HG03521 (cell line): ENCODE measurements around the gene FMN2.
"Not testable (repeated sequence)": the region's sequence is repeated elsewhere in the genome, so short reads cannot be mapped to it uniquely, and the experiment has no call there.

Source experiments
- ATAC-seq: cut with Tn5 transposase; IDR thresholded peaks from one replicate; pipeline ENCODE4 v1.9.1; 2021; ENCODE audit warnings: mild to moderate bottlenecking, moderate library complexity; ENCODE audit not compliant: unreplicated experiment

FMN2 gene

DNA sequence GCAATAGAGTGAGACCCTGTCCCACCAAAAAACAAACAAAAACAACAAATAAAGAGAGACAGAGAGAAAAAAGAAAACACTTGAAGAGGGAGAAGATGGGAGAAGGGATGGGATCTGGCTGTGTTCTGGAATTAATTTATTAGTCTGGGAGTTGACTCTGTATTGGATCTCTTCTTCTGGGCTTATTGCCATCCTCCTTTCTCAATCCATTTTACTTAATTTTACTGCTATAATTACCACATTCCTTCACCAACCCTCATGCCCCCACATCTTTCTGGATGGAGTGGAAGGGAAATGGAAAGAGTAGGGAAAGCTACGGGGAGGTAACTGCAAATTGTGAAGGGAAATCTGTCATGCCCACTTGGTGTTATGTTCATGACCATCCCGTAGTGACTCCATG lies 42.9 kb downstream of the FMN2 start:
- no peak for ATAC-seq

DNA sequence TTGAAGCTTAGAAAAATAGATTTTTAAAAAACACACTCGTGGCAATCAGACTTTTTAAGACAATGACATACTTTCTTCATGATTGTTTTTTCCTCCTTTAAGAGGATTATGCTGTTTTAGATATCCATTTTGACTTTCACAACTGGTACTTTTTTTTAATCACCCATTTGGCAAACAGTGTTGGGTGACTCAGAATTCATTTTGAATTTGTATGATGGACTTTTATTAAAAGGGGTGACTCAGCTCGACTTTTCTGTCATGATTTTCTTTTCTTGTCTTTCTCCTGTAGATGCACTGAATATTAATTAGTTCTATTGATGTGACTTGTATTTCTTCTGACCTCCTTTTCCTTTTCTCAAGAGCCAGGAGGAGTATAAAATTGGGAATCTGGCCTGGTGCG lies 44.7 kb downstream of the FMN2 start:
- ATAC-seq, result no peak

DNA sequence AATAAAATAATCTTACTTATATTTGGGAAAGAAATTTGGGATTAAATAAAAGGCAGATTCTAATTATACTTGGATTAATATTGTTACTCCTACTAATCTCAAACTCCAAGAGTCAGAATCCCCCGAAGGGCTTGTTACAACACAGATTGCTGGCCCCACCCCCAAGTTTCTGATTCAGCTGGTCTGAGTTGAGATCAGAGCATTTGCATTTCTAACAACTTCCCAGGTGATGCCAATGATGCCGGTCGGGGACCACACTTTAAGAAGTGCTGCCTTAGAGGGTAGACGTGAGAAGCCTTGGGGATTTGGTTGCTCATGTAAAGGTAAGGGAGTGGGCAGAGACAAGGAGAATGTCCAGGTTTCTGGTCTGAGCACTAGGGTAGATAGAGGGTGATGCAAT lies 47.2 kb downstream of the FMN2 start:
- ATAC-seq, result no peak

DNA sequence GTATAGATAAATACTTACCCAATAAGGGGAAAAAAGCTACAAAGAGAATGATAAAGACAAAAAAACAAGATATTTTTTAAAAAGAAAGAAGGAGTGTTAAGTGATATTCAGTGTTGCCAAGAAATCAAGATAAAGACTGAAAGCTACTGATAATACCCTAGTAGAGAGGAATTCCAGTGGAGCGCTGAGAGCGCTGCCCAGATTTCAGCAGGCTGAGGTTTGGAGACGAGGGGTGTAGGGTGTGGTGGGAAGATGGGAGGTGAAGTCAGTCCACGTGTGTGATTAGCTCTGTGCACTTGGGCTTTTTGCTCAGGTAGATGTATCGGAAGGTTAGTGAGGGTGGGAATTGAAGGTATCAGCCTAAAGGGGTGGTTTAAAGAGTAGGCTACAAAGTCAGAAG lies 47.8 kb downstream of the FMN2 start:
- no peak for ATAC-seq

DNA sequence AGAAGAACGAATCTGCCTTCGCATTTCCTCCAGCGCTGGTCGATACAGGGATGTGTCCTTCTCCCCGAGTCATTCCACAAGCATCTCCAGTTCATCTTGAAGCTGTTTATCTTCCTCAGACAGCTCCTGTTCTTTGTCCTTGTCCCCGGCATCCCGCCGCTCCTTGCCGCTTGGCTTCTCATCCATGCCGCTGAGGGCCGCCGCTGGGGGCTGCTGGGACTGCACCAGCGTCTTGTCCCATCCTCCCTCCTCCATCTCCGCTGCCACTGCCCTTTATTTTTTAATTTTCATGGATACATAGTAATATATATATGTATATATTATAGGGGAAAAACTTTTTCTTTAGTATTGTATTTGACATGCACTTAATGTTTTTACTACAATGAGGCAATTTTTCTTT lies 53.4 kb downstream of the FMN2 start:
- ATAC-seq, result no peak

DNA sequence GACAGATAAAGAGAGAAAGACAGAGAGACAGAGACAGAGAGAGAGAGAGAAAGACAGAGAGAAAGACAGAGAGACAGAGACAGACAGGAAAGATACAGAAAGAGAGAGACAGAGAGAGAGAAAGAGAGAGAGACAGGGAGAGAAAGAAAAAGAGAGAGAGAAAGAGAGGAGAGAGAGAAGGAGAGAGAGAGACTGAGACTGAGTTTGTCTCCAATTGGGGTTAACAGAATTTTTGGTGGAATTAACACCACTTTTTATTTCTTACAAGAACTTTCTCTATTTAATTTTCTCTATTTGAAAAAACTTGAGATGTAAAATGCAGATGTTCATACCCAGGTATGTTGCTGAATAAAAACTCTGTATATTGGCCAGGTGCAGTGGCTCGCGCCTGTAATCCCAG lies 56.6 kb downstream of the FMN2 start:
- ATAC-seq, result no peak

DNA sequence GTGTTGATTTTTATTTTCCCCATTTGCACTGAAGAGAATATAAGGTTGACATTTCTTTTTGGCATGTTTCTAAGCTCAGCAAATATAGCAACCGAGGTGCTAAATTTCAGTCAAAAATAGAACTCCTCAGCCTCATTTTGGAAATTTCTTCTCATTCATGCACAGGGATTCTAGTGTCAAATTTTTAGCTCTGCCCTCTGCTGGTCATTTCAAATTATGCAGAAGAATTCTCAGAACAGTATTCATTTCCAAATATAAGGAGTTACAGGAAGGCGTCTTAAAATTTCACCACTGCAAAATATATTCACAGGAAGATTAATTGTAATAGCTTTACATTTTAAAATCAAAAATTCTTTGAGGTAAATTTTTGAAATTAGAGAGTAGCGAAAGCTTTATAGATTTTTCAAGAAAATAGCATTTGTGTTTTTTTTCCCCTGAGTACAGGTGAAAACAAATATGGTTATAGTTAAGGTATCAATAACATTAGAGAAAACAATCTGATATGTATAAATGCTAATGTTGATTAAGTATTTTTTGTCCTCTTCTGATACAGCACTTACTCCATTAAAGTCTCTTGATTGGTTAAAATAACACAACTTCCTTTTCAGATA lies 57.9 kb downstream of the FMN2 start:
- no peak for ATAC-seq

DNA sequence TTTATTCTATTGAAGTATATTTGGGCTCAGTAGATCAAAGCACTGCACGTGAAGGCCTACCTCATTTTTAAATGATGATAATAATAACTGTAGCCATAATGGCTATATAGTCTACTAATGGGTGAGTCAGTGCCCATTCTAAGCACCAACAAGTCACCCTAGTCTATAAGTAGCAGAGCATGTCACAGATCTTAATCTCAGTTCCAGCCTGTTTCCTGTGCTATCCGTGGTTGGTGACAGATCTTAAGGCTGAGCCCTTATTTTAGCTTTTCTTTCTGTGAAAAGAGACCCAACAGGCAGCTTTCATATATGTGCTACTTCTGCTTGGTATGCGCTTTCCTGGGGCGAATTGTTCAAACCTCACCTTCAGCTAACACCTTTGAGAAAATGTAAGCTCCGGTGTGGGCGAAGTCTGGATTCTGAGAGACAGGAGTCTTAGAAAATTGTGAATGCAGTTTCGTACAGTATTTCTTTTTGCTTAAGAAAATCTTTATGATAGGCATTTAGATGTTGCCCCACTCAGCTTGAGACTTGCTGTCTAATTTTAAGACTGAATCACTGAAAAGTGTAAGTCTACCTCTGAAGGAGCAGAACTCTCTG lies 59.6 kb downstream of the FMN2 start:
- no peak for ATAC-seq

DNA sequence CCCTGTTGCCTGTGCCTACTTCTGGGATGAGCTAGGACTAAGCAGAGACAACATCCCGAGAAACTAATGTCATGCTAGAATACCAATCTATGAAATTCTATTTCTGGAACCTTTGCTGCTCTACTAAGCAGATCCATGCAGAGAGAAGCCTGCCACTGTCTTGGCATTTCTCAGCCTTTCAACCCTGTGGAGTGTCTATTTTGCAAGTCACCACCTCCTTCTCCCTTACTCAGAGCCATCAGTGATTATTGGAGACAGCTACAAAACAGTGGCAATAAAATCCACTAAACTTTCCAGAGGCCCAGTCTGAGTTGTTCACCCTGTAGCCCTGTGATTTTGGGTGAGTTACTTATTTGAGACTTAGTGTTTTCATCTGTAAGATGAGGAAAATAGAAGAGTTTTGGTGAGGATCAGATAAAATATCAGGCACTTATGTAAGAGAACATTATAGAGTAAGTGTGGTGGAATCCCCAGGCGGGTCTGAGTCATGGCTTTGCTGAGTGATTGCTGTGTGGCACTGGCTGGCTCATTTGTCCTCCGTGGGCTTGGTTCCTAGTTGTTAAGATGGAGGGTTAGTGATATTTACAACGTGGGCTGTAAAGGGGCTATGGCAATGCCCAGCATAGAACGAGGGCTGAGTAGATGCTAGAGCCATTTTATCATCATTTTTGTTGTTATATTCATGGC lies 61.1 kb downstream of the FMN2 start:
- no peak for ATAC-seq

DNA sequence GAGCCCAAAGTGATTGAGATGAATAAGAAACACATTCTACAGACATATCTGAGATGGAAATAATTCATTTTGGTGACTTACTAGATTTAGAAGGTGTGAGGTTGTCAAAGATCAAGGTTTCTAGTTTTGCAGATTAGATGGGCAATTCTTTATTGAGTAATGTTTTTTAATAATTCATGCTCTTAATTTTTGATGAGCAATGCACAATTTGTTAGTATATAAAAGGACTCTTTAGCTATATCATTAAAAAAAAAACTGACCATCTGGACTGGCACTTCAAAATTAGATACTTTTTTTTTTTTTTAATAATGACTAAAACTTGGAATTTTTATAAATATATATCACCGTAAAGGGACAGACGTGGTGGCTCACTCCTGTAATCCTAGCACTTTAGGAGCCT lies 63.9 kb downstream of the FMN2 start:
- ATAC-seq, result no peak

DNA sequence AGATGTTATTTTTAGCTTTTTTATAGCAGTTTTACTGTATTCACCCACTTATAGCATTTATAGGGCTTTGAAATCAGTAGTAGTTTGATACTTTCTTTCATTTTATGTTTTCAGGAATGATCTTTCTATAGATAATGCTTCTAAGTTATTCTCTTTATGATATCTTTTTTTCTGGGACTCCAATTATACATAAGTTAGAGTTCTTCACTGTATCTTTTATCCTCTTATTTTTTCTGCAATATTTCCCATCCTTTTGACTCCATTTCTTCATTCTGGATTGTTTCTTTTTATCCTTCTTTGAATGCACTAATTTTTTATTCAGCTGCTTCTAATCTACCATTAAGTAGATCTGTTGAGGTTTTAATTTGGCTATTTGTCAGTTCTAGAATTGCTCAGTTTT lies 73.1 kb downstream of the FMN2 start:
- ATAC-seq, result no peak

DNA sequence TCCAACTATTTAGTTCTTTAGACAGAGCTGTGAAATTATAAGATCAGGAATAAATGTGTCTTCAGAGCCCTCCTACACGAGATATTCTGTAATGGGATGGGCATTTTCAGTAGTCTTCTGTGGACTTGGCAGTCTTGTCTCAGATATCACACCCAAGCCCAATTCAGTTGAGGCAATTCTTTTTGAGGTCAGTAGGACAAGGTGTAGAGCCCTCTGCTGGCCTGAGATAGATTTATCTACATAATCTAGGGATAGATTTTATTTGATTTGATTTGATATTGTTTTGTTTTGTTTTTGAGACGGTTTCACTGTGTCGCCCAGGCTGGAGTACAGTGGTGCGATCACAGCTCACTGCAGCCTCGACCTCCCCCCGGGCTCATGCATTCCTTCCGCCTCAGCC lies 77.5 kb downstream of the FMN2 start:
- no peak for ATAC-seq

DNA sequence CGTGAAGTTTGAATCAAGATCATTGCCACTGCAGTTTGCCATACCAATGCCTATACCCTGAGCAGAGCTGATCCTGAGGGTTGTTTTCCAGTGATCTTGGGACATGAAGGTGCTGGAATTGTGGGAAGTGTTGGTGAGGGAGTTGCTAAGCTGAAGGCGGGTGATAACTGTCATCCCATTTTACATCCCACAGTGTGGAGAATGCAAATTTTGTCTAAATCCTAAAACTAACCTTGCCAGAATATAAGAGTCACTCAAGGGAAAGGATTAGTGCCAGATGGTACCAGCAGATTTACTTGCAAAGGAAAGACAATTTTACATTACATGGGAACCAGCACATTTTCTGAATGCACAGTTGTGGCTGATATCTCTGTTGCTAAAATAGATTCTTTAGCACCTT lies 78.6 kb downstream of the FMN2 start:
- ATAC-seq, result no peak

DNA sequence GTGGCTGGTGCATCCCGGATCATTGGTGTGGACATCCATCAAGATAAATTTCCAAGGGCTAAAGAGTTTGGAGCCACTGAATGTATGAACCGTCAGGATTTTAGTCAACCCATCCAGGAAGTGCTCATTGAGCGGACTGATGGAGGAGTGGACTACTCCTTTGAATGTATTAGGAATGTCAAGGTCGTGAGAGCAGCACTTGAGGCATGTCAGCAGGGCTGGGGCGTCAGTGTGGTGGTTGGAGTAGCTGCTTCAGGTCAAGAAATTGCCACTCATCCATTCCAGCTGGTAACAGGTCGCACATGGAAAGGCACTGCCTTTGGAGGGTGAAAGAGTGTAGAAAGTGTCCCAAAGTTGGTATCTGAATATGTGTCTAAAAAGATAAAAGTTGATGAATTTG lies 79.1 kb downstream of the FMN2 start:
- ATAC-seq, result no peak

DNA sequence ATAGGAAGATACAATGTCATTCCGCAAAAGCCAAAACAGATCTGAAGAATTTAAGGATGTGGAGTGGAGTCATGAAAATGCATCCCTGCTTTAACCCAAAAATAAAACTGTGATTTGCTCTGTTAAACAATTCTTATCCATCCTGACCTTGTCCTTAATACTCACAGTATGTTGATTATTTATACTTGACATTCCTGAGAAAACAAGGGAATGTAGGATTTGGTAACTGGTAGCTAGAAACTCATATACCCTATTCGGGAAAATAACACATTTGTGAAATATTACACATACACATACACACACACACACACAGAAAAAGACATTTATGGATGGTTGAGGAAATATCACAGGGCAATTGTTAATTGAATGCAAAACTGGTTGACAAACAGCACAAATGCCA lies 80.2 kb downstream of the FMN2 start:
- ATAC-seq, result no peak

DNA sequence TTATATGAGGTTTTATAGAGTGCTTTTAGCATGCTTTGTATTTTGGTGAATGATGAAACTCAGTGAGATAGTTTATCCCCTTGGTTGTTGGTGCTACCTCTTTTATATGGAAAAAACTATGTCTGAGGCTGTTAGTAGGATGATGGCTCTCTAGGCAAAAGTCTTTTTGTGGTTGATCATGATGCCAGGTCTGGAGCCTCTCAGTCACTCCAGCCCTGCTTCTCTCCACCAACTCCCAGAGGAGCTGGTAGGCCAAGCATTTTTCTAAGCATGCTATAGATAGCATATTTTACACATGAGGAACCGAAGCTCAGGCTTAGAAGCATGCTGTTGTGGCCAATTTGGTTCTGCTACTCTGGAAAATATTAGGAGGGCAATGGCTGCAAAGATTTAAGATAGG lies 82.2 kb downstream of the FMN2 start:
- ATAC-seq, result no peak

DNA sequence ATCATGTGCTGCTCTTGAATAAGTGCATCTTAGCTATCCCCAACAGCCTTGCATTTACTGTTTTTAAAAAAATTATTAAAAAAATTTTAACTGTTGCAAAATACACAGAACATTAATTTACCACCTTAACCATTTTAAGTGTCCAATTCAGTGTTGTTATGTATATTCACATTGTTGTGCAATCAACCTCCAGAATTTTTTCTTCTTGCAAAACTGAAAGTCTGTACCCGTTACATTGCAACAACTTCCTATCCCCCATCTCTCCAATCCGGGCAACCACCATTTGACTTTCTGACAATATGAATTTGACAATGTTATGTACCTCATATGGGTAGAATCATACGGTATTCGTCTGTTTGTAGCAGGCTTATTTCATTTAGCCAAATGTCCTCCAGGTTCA lies 83.1 kb downstream of the FMN2 start:
- ATAC-seq, result no peak

DNA sequence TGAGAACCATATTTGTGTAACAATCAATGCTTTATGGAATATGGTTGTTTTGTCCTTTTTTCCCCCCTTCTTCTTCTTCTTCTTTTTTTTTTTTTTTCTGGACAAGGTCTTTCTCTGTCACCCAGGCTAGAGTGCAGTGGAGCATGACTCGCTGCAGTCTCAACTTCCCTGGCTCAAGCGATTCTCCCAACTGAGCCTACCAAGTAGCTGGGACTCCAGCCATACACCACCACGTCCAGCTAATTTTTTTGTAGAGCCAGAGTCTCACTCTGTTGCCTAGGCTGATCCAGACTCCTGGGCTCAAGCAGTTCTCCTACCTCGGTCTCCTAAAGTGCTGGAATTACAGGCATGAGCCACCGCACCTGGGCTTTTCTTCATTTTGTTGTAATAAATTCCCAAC lies 86.7 kb downstream of the FMN2 start:
- ATAC-seq, result no peak

DNA sequence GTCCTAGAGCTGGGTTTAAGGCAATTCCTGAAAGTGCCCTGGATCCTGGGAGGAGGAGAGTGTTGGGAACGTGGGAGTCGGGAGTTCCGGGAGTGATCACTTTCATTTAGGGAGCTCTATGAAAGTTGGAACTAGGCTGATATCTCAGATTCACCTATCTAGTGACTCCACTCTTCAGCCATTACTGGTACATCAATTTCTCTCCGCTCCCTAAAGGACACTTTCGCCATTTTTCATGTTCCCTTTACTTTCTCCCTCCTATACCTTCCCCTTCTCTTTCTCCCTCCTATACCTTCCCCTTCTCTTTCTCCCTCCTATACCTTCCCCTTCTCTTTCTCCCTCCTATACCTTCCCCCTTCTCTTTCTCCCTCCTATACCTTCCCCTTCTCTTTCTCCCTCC lies 93.0 kb downstream of the FMN2 start:
- ATAC-seq, result not testable (repeated sequence)

DNA sequence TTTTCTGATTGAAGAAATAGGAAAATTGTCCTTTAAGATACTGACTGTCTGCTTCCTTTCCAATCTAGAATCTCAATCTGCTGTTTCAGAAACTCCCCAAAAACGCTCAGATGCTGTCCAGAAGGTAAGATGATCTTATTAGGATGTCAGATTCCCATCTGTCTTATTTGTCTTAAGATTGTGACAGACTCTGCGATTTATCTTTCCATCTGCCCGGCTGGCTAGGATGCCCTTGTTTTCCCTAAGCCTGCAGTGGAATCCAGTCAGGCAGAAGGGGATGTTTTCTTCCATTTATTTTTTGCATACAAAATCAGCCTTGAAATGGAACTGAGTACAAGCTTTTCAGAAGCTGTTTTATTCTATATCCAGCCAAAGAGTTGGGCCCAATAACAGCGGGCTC lies 96.5 kb downstream of the FMN2 start:
- no peak for ATAC-seq

DNA sequence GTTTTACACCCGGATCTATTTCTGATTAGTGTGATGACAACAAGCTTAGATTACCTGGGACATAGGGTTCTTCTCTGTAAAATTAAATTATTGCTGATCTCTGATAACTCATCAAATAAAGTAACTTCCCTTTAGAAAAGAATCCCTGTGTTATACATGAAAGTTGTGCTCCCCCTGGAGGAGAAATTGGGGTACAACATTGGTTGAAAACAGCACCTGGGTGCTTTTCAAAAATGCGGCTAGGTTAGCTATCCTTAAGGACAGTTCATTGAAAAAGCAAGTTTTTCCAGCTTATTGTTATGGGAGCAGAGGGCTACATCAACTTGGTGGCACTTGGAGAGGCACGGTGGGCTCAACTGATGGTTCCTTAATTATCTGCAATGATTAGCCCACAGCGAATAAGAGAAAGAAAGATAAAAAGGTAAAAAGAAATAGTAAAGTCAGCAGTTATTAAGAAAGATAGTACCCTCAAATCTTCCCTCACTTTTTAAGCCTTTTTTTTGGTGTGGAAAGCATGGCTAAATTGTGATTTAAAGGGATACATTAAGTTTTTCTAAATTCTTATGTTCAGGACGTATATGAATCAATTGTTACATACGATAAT lies 97.8 kb downstream of the FMN2 start:
- peak; percentile 62 for ATAC-seq

DNA sequence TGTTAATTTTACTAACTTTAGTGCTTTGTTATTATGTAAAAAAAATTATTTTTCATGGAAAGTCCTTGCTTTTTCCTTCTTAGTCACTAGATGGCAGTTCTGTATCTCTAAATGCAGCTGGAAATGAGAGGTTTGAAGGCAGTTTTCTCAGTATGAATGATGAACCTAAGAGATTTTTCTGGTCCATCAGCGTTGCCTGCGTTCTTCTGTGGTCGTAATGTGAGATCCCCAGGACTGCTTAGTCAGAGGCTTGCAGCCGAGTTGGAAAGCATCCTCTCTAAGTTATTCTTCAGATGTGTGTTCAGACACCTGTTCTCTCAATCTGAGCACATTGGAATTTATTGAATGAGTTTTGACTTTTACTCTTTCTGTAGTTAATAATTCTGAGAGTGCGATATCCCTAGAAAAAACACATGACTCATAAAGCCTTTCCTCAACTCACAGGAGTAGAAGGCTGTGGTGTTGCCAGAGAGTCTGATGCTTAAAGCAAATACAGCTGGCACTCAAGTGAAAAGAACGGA lies 99.3 kb downstream of the FMN2 start:
- ATAC-seq, result no peak
